Breast epithelium (tissue), 4 donors: ENCODE measurements around the gene TEX19. TPM values are rescaled to one million over a fixed set of nuclear protein-coding genes. Genes with fewer than 3 reads are reported as not detected.

Experiments used
- DNase-seq, 2 donors: peaks; one replicate each; pipeline ENCODE4 v3.0.0-alpha.2; 2019; ENCODE audit warnings: low spot score in 2 of 2
- H3K27ac ChIP-seq, 2 donors: fragments of 200-600 bp; sonication (generic) in 1 of 2; one replicate each; pipeline ENCODE4 v1.5.1; 2016 to 2019; ENCODE audit warnings: mild to moderate bottlenecking in 1 of 2
- H3K27me3 ChIP-seq, 2 donors: fragments of 200-600 bp; sonication (generic) in 1 of 2; one replicate each; pipeline versions ENCODE4 v1.5.1 to v1.6.0; 2017 to 2019; ENCODE audit warnings: control low read depth in 1 of 2, mild to moderate bottlenecking in 1 of 2
- H3K36me3 ChIP-seq: fragments of 200-600 bp; one replicate; pipeline ENCODE4 v1.5.1; 2019
- H3K4me1 ChIP-seq, 2 donors: fragments of 200-600 bp; sonication (generic); one replicate each; pipeline ENCODE4 v1.5.1; 2016 to 2019; ENCODE audit warnings: control low read depth in 1 of 2
- H3K4me3 ChIP-seq, 3 donors: fragments of 200-600 bp; sonication (generic); 1 replicate in 2 of 3; 2 replicates in 1 of 3; pipeline ENCODE4 v1.5.1; 2016 to 2019; ENCODE audit warnings: mild to moderate bottlenecking in 3 of 3, moderate library complexity in 2 of 3
- H3K9me3 ChIP-seq, 2 donors: fragments of 200-600 bp; sonication (generic) in 1 of 2; one replicate each; pipeline ENCODE4 v1.5.1; 2016 to 2019; ENCODE audit warnings: control low read depth in 1 of 2
- POLR2A ChIP-seq: fragments of 450-650 bp; IDR thresholded peaks from one replicate; pipeline ENCODE4 v1.6.1; 2016; ENCODE audit warnings: antibody characterized with exemption, mild to moderate bottlenecking, moderate library complexity
- POLR2AphosphoS5 ChIP-seq, 3 donors: sonication (generic); formaldehyde crosslinking; IDR thresholded peaks; one replicate each; pipeline ENCODE4 v1.6.1; 2017; ENCODE audit warnings: antibody characterized with exemption in 3 of 3
- intact Hi-C: fragments of 100-400 bp; cut with DNase I; formaldehyde crosslinking; loops from one replicate; pipeline ENCODE4 v1.15.1; 2023; ENCODE audit warnings: low total_unique reads
- total RNA-seq, 3 donors: library from RNA; depleted of rRNA; stranded (reverse); fragments of >200 nt; gene quantifications; one replicate each; pipeline ENCODE4 v1.1.0, GENCODE V29; 2016
- TF ChIP-seq, protein P1 (sequence below), 3 donors: fragments of 450-650 bp; IDR thresholded peaks; one replicate each; pipeline ENCODE4 v1.5.1; 2016 to 2017; ENCODE audit warnings: antibody characterized with exemption in 3 of 3, mild to moderate bottlenecking in 3 of 3, moderate library complexity in 3 of 3

The TEX19 gene
- total RNA-seq, 3 donors from 2014 or later: not detected

DNA sequence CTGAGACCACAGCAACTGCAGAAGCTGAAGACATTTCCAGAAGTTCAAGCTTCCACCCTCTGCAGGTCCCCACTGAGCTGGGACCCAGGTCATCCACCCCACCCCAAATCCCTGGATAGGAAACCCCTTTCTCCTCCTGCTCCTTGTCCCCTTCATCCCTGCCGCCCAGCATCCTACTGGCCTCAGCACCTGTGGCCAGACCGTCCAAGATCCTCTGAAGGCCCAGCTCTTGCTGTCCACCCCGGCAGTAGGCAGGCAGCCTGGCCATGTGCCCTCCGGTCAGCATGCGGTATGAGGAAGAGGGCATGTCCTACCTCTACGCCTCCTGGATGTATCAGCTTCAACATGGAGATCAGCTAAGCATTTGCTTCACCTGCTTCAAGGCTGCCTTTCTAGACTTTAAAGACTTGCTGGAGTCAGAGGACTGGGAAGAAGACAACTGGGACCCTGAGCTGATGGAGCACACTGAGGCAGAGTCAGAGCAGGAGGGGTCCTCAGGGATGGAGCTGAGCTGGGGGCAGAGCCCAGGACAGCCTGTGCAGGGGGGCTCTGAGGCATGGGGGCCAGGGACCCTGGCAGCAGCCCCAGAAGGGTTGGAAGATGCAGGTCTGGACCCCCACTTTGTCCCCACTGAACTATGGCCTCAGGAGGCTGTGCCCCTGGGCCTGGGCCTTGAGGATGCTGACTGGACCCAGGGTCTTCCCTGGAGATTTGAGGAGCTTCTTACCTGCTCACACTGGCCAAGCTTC, 3.0 kb downstream of the TEX19 start:
- H3K4me3 ChIP-seq: no peak overlapping the region
- no peak for DNase-seq
- no peaks in the 10 kb centered on the region for H3K4me1 ChIP-seq
- H3K36me3 ChIP-seq: no peaks in the 10 kb centered on the region
- no peak overlapping the region for H3K27ac ChIP-seq
- no peaks in the 10 kb centered on the region for H3K9me3 ChIP-seq
- TF ChIP-seq POLR2AphosphoS5 (IDR thresholded peaks at IDR 0.05) (no peak), POLR2A (no peak)
- TF ChIP-seq, protein P1, sequence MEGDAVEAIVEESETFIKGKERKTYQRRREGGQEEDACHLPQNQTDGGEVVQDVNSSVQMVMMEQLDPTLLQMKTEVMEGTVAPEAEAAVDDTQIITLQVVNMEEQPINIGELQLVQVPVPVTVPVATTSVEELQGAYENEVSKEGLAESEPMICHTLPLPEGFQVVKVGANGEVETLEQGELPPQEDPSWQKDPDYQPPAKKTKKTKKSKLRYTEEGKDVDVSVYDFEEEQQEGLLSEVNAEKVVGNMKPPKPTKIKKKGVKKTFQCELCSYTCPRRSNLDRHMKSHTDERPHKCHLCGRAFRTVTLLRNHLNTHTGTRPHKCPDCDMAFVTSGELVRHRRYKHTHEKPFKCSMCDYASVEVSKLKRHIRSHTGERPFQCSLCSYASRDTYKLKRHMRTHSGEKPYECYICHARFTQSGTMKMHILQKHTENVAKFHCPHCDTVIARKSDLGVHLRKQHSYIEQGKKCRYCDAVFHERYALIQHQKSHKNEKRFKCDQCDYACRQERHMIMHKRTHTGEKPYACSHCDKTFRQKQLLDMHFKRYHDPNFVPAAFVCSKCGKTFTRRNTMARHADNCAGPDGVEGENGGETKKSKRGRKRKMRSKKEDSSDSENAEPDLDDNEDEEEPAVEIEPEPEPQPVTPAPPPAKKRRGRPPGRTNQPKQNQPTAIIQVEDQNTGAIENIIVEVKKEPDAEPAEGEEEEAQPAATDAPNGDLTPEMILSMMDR (IDR thresholded peaks at IDR 0.05): no peak
- H3K27me3 ChIP-seq: no peaks in the 10 kb centered on the region
- intact Hi-C loops: no loop called here

DNA sequence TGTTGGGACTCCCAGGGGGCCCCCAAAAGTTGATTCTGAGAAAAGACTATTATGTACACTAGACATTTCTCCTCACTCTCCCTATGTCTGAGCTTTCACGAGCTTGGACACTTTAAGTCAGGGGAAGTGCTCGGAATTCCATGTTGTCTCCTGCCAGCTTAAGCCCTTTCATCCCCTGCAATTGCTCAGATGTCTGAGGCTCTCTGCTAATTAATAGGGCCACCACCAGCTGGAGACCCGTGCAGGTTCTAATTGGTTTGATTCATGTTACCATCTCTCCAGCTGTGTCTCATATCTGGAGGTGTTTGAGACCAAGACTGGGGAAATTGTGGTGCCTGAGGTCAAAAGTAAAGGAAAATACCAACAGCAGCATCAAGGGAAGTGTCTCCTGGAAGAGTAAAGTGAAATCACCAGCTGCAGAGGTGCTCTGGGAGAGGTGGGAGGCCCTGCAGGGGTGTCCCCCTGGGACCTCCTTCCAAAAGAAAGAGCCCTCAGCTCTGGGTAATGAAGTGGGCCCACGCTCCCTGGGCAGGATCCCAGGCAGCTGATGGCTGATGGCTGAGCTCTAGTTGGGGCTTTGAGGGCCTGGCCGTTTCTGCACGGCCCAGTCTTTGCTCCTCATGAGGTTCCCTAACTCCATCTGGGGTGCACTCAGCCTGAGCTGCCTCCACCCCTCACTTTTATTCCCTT, 6.7 kb downstream of the TEX19 start:
- H3K4me1 ChIP-seq: peaks cover 0 to under 1% of the 10 kb centered on the region in 2 donors
- no peak overlapping the region for H3K27ac ChIP-seq
- H3K27me3 ChIP-seq: peaks cover 3 to 15% of the 10 kb centered on the region in 2 donors
- no peaks in the 10 kb centered on the region for H3K36me3 ChIP-seq
- DNase-seq: no peak
- TF ChIP-seq POLR2AphosphoS5 (IDR thresholded peaks at IDR 0.05): no peak
- no peak for TF ChIP-seq POLR2A
- TF ChIP-seq, protein P1 (IDR thresholded peaks at IDR 0.05): no peak
- intact Hi-C loops: no loop called here
- no peak overlapping the region for H3K4me3 ChIP-seq
- no peaks in the 10 kb centered on the region for H3K9me3 ChIP-seq

DNA sequence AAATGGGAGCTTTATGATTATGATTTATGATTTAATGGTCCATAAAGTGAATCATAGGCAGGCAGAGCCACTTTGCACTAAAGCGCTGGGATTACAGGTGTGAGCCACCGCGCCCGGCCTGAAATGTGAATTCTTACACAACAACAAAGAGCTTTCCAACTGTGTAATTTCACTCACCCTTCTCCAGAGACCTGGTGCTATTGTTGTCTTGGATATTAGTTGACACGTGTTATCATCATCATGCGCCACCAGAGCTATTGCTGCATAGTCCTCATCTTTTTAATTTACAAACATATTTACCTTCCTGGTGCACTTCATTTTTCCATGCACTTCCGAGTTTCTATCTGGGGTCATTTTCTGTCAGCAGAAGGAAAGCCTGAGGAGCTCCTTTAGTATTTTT, 7.7 kb downstream of the TEX19 start:
- no peak for DNase-seq
- TF ChIP-seq, protein P1 (IDR thresholded peaks at IDR 0.05): no peak
- TF ChIP-seq POLR2AphosphoS5 (IDR thresholded peaks at IDR 0.05) (no peak), POLR2A (no peak)

DNA sequence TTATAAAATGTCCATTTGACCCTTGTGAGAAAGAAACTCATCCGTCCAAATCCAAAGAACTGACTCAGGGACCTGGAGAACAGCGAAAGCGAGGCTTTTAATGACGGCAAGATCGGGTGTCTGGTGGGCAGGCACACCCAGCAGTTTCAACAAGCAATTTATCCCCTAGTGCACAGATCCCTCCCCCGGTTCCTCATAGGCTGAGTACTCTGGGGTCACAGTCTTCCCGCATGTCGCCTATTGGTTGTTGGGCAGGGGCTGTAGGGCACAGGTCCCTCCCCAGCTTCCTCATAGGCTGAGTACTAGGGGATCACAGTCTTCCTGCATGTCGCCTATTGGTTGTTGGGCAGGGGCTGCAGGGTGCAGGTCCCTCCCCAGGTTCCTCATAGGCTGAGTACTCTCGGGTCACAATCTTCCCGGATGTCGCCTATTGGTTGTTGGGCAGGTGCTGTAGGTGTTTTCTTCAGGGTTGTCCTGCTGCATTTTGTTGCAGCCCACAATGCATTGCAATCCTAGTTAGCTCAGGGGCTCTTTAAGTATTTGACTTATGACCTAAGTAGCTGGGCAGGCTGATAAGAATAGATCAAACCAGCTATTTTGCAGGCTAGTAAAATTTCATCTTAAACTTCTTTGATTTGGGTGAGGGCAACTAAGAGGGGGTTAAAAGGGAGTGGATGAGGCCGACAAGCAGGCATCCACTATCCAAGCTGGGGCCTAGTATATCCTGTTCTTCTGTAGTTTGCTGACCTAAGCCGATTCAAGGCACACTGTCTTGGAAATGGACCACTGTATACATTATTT, 8.9 kb downstream of the TEX19 start:
- no peak for DNase-seq
- TF ChIP-seq POLR2AphosphoS5 (IDR thresholded peaks at IDR 0.05): no peak
- TF ChIP-seq, protein P1 (IDR thresholded peaks at IDR 0.05): no peak
- no peak for TF ChIP-seq POLR2A
- intact Hi-C loops: no loop called here
- Histone ChIP-seq H3K4me3 (no peak overlapping the region), H3K4me1 (peaks cover 7 to 10% of the 10 kb centered on the region in 2 donors), H3K9me3 (no peaks in the 10 kb centered on the region), H3K36me3 (no peaks in the 10 kb centered on the region), H3K27me3 (peaks cover 12 to 35% of the 10 kb centered on the region in 2 donors), H3K27ac (no peak overlapping the region)

More for the DNA sequence above, 7.7 kb downstream of the TEX19 start:
- H3K27me3 ChIP-seq: peaks cover 8 to 25% of the 10 kb centered on the region in 2 donors
- intact Hi-C loops: no loop called here
- no peaks in the 10 kb centered on the region for H3K36me3 ChIP-seq
- H3K4me3 ChIP-seq: no peak overlapping the region
- peaks cover 7 to 9% of the 10 kb centered on the region in 2 donors for H3K4me1 ChIP-seq
- no peaks in the 10 kb centered on the region for H3K9me3 ChIP-seq
- H3K27ac ChIP-seq: no peak overlapping the region
